GM12864 (cell line): ENCODE measurements around the gene DAPK1.
A peak's percentile ranks its signal among the peaks of the same experiment; 100 is the strongest.

ENCODE experiments used
- DNase-seq: peaks from one replicate; pipeline ENCODE4 v3.0.0-alpha.2; 2011; ENCODE audit warnings: low read depth
- H3K4me3 ChIP-seq: 2 replicates; pipeline ENCODE4 v1.5.1; 2011; ENCODE audit warnings: mild to moderate bottlenecking, low read depth, low read length, control low read depth
- CTCF ChIP-seq: IDR thresholded peaks from 2 replicates; pipeline ENCODE4 v1.5.1; 2011; ENCODE audit warnings: low read depth, mild to moderate bottlenecking, moderate library complexity, low read length, control low read depth, inconsistent platforms; ENCODE audit errors: missing control alignments

DAPK1 gene

GRCh38 chr9:87657893-87658292, 160.2 kb downstream of the DAPK1 start:
- no peak for DNase-seq
- no peak for TF ChIP-seq CTCF
- no peak overlapping the region for H3K4me3 ChIP-seq

GRCh38 chr9:87658511-87658910, 160.8 kb downstream of the DAPK1 start:
- no peak for TF ChIP-seq CTCF
- DNase-seq: no peak
- H3K4me3 ChIP-seq: no peak overlapping the region

GRCh38 chr9:87659534-87660419, 162.1 kb downstream of the DAPK1 start:
- H3K4me3 ChIP-seq: no peak overlapping the region
- no peak for DNase-seq
- no peak for TF ChIP-seq CTCF

GRCh38 chr9:87661241-87661640, 163.6 kb downstream of the DAPK1 start:
- DNase-seq: no peak
- TF ChIP-seq CTCF: no peak

GRCh38 chr9:87662808-87663528, 165.3 kb downstream of the DAPK1 start:
- no peak overlapping the region for H3K4me3 ChIP-seq
- no peak for DNase-seq
- peak; percentile 87 for TF ChIP-seq CTCF

More at GRCh38 chr9:87661241-87661640, 163.6 kb downstream of the DAPK1 start:
- no peak overlapping the region for H3K4me3 ChIP-seq

GRCh38 chr9:87663556-87663955, 165.9 kb downstream of the DAPK1 start:
- DNase-seq: no peak
- TF ChIP-seq CTCF: no peak
- no peak overlapping the region for H3K4me3 ChIP-seq
